ENCODE data around the gene NEMP1.
"Not testable (repeated sequence)": the region's sequence is repeated elsewhere in the genome, so short reads cannot be mapped to it uniquely, and the experiment has no call there.

NEMP1 gene

DNA sequence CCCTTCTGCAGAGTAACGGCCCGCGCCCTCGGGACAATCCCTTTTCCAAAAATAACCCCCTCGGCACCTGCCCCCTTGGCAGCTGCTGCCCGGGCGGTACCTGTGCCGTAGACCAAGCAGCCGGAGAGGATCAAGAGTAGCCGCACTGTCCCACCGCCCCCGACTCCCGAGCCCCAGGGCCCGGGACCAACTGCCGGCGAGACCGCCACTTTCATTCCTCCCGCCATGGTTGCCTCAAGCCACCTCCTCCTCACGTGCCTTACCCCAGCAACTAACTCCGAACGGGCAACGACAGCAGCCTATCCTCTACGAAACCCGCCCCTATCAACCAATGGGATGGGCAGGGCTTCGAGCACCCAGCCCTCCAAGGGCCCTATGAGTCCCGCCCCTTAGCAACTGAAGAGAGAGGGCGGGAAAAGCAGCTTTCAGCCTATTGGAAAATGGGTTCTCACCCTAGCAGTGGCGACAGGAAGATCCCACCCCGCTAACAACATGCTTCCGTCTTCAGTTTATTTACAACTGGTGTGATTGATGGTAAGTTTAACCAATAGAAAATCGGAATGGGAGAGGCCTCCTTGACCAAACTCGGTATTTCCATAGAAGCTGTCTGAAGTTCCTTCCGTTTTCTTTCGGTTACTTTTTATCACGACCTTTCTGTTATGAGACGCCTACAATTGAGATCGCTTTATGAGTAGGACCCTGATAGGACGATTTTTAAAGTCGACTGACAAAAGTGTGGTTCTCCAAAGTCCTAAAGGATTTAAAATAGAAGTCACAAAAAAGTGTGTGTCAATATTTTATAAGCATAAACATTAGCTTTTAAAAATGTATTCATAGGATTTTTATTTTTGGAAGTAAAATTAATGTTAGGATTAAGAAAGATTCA is at the start of gene NEMP1:
Gene NEMP1, minus strand, starts transcription at position 273 of the 886 bp plus-strand sequence. Its CDS starts 46 bp downstream, at position 227.
- peak; percentile 99 for DNase-seq

DNA sequence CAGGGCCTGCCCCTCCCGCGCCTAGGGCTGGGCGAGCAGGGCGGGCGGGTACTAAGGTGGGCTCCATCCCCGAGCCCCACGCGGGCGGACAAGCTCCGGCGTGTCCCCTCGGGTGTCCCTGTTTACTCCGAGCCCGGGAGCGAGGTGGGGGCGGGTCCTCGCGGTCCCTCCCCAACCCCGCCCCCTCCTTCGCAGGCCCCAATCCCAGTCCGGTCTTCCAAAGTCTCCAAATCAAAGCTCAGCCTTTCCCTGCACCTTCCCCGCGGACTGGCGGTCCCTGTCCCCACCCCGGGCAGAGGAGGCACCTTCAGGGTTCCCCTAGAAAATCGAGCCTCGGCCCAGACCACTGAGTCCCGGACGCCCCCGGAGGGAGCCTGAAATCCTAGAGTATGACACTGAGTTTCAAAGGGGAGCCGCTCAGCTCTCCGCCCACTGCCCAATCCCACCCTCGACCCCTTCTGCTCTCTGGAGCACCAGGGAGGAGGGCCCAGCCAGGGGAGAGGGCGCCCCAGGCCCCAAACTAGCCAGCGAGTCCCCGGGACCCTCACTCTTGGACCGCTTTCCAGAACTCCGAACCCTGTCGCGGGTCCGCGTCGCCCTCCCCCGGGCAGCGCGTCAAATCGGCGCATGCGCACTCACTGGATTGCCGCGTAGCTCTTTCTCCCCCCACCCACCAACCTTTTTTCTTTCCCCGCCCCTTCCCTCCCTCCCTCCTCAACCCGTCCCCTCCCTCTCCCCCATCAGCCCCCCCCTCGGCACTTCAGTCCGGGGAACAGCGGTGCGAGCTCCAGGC is 49.3 kb upstream of the NEMP1 start, which contains the start of gene LRP1:
Gene LRP1, plus strand, starts transcription at position 758 of the 793 bp plus-strand sequence. CDS start 482 bp downstream, outside the sequence.
- peak; percentile 92 for DNase-seq

- DNase-seq: peak; percentile 62
These were observed 48.6 kb upstream of the NEMP1 start for GRCh38 chr12:57127101-57127725.

GRCh38 chr12:57126561-57126960 is 48.0 kb upstream of the NEMP1 start:
- no peak for DNase-seq

DNA sequence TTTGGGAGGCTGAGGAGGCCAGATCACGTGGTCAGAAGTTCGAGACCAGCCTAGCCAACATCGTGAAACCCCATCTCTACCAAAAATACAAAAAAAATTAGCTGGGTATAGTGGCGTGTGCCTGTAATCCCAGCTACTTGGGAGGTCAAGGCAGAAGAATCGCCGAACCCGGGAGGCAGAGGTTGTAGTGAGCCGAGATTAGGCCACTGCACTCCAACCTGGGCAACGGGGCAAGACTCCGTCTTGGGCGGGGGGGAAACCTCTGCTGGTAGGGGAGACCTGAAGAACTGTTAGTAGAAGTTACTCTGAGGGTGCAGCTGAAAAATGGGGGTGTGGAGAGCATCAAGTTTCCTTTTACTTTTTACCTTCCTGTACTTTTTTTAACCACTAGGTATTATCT is 47.5 kb upstream of the NEMP1 start:
- no peak for DNase-seq

GRCh38 chr12:57124261-57124877 is 45.8 kb upstream of the NEMP1 start:
- peak; percentile 84 for DNase-seq

DNA sequence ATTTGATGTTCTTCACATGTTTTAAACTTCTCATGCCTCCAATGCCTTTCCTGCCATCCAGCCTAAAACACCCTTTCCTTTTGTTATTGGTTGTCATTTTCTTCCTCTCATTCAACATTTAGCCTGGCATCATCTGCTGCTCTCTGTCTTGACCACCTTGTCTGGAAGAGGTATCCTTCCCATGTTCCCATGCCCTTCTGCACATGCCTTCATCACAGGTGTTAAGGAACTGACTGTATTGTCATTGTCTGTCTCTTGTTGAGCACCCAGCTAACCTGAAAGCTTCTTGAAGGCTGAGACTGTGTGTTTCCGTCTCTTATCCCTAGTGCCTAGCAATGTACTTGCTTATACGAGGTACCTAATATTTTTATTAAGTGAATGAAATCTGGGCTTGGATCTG is 45.2 kb upstream of the NEMP1 start:
- DNase-seq: no peak

GRCh38 chr12:57120718-57121117 is 42.1 kb upstream of the NEMP1 start:
- DNase-seq: not testable (repeated sequence)

DNA sequence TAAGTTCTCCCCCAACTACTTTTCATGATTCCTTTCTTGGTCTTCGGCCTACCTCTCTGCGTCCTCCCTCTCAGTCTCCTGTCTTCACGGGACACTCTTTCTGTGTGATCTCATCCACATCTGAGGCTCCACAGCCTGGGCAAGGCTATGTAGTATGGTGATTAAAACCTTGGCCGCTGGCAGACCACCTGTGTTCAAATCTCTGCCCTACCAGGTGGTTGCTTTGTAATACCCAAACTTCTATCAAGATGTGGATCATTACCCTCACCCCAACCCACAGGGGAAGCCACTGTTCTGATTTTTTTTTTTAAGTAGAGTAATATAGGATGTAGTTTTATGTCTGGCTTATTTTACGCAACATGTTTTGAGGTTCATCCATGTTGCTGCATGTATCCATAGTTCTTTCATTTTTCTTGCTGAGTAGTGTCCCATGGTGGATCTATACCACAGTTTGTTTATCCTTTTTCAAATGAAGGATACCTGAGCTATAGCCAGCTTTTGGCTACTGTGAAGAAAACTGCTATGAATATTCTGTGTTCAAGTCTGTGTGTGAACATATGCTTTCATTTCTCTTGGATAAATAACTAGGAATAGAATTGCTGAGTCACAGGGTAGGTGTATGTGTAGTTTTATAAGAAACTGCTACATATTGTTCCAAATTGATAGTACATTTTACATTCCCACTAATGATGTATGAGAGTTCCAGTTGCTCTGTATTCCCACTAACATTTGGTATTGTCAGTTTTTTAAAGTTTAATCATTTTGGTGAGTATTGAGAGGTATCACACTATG is 40.9 kb upstream of the NEMP1 start:
- DNase-seq: no peak

DNA sequence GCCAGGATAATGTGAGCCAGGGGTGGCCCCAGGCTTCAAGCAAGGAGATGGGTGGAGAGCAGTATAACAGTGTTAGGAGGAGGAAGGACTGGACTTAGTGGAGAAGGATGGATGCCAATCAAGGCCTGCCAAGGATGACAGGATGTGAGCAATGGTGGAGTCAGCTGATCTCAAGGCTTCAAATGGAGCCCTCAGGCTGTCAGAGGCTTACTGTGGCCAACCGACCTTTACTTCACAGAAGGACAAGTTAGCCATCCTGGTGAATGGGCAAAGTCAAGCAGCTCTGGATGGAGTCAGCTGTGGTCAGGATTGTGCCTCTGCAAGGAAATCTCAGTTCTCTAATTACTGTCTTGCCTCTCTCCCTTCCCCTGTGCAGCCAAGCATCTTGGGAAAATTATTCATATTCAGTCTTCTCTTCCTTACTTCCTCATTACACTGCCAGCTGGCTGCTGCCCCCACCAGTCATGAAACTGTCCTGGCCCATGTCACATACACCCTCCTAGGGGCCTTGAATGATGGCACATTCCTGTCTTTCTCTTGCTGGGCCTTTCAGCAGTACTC is 40.2 kb upstream of the NEMP1 start:
- DNase-seq: no peak

DNA sequence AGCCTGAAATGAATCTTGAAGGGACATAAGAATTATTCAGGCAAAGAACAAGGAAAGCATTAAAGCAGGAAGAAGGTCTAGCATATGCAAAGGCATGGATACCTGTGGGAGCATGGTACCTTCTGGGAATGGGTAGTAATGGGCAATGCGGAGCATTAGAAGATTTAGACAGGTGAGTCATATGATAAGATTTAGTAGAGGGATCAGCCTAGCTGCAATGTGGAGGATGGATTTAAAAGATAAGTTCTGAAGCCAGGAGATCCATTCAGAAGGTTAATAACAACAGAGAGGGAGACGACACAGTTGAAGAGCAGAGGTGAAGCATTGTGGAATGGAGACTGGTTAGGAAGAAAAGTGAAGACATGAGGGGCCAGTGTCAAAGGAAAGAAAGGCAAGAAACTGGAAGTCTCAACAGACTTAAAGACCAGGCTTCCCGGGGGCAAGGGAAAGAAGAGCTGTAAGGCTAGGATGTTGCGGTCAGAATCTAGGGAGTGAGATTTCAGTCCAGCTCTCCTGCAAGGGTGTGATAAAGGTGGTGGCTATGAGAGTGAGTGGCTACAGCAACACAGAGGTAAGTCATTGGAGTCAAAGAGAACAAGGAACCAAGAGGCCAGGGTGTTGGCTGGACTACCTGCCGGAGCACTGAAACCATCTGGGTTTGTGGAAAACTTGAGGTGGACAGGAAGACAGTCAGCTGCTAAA is 38.1 kb upstream of the NEMP1 start:
- DNase-seq: no peak

DNA sequence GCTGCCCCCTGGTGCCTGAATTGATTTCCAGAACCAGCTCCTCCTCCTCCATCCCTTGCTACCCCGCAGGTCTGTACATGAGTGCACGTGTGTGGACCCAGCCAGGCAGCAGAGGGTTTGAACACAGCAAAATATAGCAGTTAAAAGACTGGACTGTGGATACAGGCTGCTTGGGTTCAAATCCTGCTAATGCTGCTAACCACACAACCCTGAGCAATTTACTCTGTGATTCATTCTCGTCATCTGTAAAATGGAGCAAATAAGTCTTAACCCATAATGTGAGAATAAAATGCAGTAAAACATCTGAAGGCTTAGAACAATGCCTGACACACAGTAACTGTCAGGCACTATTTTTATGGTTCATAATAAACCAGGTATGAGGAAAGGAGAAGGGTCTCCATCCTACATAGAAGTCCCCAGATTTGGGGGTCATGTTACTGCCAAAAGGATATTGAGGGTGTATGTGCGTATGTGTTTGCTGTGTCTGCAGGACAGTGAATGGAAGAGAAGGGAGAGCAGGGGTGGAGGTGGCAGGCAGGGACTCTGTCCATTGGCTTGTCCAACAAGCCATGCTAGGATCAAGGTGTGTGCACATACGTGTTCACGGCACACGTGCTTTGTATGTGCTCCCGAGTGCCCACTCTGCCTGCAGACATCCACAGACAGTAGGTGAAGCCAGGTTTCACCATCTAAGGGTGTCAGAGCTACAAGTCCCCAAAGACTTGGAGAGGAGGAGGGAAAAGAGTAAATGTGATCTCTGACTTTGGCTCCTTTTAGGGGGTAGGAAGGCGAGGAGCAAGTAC is 34.1 kb upstream of the NEMP1 start:
- DNase-seq: no peak

DNA sequence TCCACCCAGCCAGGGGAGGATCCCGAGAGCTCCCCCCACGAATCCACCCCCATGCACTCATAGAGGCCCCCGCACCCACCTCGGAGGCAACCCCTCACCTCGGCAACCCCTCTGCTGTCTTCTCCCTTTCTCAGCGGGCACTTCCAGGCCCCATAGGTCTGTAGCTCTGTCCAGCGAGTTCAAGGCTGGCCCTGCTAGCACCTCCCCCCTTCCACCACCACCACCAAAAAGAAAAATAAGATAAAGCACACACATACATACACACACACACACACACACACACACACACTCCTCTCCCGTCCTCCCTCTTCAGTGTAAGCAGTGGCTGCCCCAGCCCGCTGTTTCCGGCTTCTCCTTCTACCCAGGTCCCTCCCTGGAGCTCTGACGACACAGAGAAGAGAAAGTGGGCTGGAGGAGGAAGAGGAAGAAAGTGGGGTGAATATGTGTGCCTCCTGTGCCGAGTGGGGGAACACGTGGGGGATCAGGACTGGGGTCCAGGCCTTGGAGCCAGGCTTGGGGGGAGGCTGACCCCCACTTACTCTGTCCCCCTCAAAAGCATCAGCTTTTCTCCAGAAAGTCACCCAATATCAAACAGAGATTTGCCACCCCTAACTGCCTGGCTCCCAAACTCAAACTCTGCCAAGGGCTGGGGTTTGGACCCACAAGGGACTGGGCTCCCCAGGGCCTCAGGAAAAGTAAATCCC is 32.6 kb upstream of the NEMP1 start, which contains the start of gene STAT6:
Gene STAT6, minus strand, starts transcription at position 332 of the 704 bp plus-strand sequence. CDS start 3,084 bp downstream, outside the sequence.
- DNase-seq: peak; percentile 90

DNA sequence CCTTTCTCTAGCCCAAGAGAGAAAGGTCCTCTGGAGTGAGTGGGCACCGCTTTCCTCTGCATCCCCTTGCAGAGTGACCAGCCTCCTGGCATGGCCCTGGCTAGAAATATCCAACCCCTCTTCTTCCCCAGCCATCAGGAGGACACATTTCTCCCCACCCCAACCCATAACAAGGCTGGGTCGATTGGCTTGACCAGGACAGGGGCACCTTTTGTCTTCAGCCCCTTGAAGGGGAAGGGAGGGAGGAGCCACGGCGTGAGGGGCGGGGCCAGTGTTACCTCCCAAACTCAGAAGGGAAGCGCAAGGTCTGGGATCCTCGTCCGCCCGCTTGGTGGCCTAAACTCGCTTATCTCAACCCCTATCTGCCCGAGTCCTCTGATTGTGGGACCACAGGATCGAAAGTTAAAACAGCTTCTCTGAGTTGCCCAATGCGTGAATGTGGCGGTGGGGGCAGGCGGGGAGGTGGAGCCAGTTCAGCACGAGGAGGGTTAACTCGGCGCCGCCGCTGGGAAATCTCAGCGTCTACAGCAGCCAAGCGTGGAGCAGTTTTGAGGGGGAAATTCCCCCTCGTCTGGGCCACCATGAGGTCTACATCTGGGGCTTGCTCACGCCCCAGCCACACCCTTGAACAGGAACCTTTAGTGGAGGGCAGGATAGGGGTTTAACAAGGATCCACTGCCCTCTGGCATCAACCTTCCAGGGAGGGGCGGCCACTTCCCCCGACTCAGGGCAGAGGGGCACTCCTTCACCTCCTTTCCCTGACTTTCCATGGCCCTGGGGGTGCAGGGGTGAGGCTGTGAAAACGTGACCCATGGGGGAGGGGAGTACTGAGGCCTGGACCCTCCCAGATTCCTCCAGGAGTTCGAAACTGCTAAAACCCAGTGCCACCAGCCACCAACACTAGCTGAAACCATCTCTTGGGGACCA is 31.8 kb upstream of the NEMP1 start:
- peak; percentile 62 for DNase-seq

- DNase-seq: no peak
These were observed 30.9 kb upstream of the NEMP1 start for GRCh38 chr12:57109207-57110103.

DNA sequence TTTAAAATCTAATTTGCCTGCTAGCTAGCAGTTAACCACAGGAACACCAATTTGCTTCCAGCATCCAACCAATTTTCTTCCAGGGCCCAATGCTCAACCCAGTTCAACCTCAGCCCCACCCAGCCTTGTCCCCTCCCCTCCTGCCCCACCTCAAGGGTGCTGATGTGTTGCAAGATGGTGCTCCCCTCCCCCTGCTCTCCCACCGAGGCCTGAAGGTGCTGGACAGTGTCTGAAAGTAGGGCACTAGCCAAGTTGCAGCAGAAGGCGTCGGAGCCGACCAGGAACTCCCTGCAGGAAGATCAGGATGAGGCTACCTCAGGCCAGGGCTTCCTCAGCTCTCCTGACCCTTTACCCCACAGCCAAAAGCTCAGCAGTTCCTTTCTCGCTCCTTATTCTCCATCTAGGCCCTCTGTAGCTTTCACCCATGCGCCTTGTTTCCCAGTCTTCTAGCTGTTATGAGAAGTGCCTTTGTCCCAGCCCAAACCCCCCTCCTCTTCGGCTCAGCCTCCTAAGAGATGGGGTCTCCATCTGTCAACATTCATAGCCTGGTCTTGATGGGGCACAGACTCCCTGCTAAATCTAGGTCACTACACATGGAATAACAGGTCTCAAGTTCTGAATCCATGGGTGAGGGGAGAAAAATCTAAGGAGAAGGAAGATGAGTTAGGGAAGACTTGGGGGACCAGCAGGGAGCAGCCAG is 29.0 kb upstream of the NEMP1 start:
- no peak for DNase-seq
